HG03280 (cell line): ENCODE data around the gene SNCA.

ENCODE experiments used
- ATAC-seq: cut with Tn5 transposase; IDR thresholded peaks from one replicate; pipeline ENCODE4 v1.9.1; 2021; ENCODE audit warnings: mild to moderate bottlenecking, moderate library complexity; ENCODE audit not compliant: unreplicated experiment

SNCA gene

GRCh38 chr4:89836897-89837384 lies at the start of gene SNCA:
Gene SNCA (minus strand): TSS chr4:89837161. CDS start chr4:89835667, 1,494 bp downstream.
- ATAC-seq: no peak

DNA sequence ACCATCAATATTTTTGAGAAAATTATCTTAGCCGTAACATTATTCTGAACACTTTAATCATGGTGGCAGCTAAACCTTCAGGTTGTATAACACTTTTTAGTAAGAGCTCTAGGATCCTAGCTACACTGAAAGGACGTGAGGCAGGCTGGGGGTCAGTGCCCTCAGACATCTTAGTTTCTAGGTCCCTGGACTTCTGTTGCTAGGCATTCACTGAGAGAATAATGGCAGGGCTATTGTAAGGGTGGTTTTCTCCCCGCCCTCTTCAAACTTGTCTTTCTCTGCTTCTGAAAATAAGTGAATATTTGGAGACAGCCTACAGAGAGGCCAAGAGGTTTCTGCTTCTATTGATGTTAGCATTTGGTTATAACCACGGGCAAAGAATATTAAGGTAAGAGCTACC lies 42.3 kb upstream of the SNCA start:
- ATAC-seq: no peak

DNA sequence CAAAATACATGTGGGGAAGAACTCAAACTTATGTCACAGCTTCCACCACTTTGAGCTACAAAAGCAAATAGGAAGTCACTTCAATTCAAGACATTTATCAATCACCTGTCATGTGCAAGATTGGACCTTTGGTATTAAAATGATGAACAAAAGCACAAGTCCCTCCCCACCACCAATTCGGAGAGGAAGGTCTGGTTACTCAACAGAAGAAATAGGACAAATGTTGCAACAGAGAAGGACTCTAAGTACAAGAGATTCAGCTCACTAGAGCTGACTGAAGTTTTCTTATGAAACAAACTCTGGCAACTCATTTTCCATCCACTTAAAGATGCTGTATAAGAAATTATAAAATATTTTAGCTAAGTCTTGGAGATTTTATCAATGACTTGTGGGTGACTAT lies 41.6 kb upstream of the SNCA start:
- no peak for ATAC-seq

- ATAC-seq: no peak
Observed at GRCh38 chr4:89876548-89876947, 39.6 kb upstream of the SNCA start.

DNA sequence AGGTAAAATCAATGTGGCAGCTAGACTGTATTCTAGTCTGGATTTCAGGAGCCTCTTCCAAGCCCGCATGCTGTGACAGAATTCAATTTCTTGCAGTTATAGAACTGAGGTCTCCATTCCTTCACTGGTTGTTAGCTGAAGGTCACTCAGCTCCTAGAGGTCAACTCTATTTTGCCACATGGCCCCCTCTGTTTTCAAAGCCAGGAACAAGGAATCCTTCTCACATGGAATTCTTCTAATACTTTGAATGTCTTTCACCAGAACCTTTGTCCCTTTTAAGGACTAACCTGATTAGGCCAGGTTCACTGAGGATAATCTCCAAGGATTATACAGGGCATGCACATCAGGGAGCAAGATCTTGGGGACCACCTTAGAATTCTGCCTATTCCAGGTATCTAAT lies 34.2 kb upstream of the SNCA start:
- no peak for ATAC-seq

- no peak for ATAC-seq
Observed at GRCh38 chr4:89868999-89869589, 32.1 kb upstream of the SNCA start.

GRCh38 chr4:89868276-89868675 lies 31.3 kb upstream of the SNCA start:
- no peak for ATAC-seq

GRCh38 chr4:89863533-89863932 lies 26.6 kb upstream of the SNCA start:
- no peak for ATAC-seq

GRCh38 chr4:89860971-89861370 lies 24.0 kb upstream of the SNCA start:
- no peak for ATAC-seq

DNA sequence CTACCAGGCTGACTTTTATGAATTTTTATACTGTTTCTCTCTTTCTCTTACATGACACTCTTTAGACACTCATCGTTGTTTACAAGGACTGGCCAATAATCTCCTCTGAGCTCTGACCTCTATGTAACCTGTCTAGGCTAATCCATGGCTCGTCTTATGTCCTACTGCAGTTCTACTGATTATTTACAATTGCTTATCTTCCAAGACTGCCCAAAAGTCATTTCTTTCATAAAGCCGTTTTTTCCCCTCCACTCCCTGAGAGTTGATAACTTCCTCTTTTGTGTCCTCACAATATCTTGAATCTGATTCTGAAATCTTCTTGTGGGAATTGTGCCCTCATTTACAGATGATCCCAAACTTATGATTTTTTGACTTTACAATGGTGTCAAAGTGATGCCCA lies 18.3 kb upstream of the SNCA start:
- no peak for ATAC-seq

GRCh38 chr4:89847571-89848325 lies 10.8 kb upstream of the SNCA start:
- ATAC-seq: no peak

- ATAC-seq: no peak
Observed at GRCh38 chr4:89839558-89839957, 2.6 kb upstream of the SNCA start.

- ATAC-seq: no peak
Observed at GRCh38 chr4:89837993-89838390, 1.0 kb upstream of the SNCA start.

GRCh38 chr4:89837385-89837992 lies 528 bp upstream of the SNCA start:
- ATAC-seq: no peak

GRCh38 chr4:89836031-89836745 lies 773 bp downstream of the SNCA start:
- ATAC-seq: no peak

- ATAC-seq: no peak
Observed at GRCh38 chr4:89835413-89835812, 1.5 kb downstream of the SNCA start.

DNA sequence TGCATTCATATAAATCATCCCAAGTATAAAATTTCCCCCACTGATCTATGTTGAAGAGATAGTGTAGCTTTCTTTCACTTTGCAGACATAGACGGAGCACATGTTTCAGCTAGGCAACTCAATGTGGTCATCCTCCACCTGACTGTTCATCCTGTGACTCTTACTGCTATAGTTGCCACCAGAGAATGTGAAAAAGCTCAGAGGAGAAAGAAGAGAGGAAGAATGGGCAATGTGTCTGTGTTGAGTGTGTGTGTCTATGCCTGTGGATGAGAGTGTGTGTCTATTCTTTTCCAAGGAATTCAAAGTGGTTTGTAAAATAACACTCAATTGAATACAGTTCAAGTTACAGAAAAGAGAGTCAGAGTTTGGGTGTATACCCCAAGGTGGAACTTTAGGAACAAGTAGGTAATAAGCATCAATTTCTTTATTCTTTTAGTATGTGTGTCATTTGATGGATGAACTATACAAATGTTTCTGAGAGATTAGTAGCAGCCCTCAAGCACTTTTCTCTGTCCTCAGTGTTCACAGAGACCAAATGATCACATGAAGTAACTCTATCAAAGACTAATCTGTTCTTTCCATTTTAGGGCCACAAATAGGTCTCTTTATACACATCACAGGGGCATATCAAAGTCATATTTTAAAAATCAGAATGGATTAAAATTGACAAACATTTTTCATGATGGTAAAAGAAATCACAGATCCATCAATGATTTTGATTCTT lies 2.3 kb downstream of the SNCA start:
- ATAC-seq: no peak

- peak; percentile 92 for ATAC-seq
Observed at GRCh38 chr4:89829470-89830138, 7.4 kb downstream of the SNCA start.

GRCh38 chr4:89823416-89823815 lies 13.5 kb downstream of the SNCA start:
- ATAC-seq: no peak

- no peak for ATAC-seq
Observed at GRCh38 chr4:89821612-89822011, 15.3 kb downstream of the SNCA start.
